ENCODE results near the gene IL1RAPL2.
"Not testable (repeated sequence)": the region's sequence is repeated elsewhere in the genome, so short reads cannot be mapped to it uniquely, and the experiment has no call there.

IL1RAPL2 gene

DNA sequence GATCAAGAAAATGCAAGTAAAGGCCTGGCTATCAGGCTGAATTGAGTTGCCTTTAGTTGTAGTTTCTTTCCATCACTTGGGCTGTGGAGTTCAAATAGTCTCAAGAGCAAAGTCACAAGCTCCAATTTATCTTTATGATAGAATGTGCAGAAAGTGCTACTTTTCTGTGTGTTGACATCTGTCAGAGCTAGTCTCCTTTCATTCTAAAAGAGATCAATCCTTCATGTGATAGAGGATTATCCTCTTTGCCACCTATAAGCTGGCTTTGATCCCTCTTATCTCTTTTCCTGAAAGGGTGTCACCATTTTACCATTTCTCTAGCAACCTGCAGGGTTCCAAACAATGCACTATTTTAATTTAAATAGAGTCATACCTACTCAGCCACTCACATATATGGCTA is 429.5 kb downstream of the IL1RAPL2 start:
- TF ChIP-seq, protein P1, sequence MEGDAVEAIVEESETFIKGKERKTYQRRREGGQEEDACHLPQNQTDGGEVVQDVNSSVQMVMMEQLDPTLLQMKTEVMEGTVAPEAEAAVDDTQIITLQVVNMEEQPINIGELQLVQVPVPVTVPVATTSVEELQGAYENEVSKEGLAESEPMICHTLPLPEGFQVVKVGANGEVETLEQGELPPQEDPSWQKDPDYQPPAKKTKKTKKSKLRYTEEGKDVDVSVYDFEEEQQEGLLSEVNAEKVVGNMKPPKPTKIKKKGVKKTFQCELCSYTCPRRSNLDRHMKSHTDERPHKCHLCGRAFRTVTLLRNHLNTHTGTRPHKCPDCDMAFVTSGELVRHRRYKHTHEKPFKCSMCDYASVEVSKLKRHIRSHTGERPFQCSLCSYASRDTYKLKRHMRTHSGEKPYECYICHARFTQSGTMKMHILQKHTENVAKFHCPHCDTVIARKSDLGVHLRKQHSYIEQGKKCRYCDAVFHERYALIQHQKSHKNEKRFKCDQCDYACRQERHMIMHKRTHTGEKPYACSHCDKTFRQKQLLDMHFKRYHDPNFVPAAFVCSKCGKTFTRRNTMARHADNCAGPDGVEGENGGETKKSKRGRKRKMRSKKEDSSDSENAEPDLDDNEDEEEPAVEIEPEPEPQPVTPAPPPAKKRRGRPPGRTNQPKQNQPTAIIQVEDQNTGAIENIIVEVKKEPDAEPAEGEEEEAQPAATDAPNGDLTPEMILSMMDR (IDR thresholded peaks at IDR 0.05; ENCODE audit: insufficient read depth, missing control alignments): no peak
- FAIRE-seq (no peak), DNase-seq (ENCODE audit: insufficient read length, low spot score) (no peak)

DNA sequence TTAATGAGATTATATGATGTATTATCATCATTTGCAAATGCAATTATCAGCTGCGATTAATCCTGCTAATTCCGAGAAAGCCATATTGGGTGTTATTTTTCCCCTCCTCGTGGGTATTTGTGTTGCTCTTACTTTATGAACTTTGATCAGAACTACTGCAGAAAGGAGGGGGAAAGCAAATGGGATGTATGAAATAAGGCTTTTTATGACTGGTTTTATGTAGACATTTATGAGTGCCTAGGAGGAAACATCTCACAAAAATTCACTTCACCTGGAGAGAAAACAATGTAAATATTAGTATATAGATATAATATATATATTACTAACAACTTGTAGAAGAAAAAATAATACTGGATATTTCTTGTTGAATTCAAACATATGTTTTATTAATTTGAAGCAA is 440.1 kb downstream of the IL1RAPL2 start:
- no peak for DNase-seq (ENCODE audit: insufficient read length, low spot score)
- FAIRE-seq: no peak
- TF ChIP-seq, protein P1 (IDR thresholded peaks at IDR 0.05; ENCODE audit: insufficient read depth, missing control alignments): no peak

DNA sequence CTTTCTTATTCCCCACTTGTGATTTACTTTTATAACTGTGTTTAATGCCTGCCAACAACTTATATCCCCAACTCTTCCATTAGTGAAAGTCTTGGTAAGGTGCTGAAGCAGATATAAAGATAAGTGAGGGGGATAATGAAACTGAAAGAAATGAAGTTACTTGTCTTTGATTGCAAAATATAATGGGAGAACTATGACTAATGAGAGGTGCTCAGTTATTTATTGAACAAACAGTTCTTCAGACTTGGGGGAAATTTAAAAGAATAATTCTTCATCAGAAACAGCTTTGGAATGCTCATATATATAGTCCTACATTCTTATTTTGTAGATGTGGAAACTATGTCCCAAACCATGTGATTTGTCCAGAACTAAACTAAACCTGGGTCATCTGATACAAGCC is 441.0 kb downstream of the IL1RAPL2 start:
- DNase-seq (ENCODE audit: insufficient read length, low spot score): no peak
- FAIRE-seq: no peak
- TF ChIP-seq, protein P1 (IDR thresholded peaks at IDR 0.05; ENCODE audit: insufficient read depth, missing control alignments): no peak

DNA sequence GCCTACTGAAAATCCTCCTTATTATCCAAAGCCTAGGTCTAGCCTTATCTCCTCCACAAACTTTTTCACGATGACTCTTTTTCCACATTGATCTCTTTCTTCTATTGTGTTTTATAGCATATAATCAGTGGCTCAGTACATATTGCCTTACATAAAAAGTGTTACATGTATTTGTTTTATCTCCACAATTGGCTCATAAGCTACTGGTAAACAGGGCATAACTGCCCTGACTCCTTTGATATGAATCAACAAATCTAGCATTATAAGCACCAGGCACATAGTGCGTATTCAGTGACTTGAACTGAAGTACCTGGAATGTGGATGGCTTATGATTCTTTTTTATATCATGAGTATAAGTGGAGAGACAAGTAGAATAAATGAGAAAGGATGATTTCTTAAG is 447.7 kb downstream of the IL1RAPL2 start:
- TF ChIP-seq, protein P1 (IDR thresholded peaks at IDR 0.05; ENCODE audit: insufficient read depth, missing control alignments): no peak
- FAIRE-seq: no peak
- DNase-seq (ENCODE audit: insufficient read length, low spot score): no peak

DNA sequence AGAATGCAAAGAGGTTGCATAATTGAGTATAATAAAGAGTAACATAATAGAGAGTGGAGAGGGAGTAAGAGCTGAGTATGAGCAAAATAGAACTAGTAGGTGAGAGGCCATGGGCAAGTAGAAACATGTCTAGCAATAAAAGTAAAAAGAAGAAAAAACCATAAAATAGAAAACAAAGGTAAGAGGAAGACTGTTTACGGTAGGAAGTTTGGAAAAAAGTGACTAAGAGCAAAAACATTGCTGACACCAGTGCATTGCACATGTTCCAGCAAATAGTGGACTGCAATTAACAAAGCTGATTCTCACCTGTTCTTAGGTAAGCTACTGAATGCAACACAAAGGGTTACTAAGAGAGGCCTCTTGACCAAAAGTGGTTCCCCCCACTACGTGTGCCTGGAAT is 451.6 kb downstream of the IL1RAPL2 start:
- DNase-seq (ENCODE audit: insufficient read length, low spot score) (no peak), FAIRE-seq (no peak)
- TF ChIP-seq, protein P1 (IDR thresholded peaks at IDR 0.05; ENCODE audit: insufficient read depth, missing control alignments): no peak

DNA sequence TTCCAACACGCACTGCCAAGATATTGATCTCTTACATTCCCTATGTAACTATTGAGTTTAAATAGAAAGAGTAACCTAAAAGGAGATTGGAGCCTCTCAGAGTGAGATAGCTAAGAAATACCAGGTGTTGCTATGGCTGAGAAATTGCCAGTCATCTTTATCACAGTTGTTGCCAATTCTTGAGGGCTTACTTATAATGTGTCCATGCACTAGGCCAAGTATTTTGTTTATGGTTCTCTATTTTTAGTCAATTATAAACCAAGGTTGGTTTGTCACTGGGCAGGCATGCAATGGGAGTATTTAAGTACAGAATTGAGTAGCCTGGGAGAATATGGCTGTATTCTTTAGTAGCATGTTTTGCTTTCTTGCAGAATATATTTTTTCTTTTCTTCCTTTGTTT is 452.9 kb downstream of the IL1RAPL2 start:
- TF ChIP-seq, protein P1 (IDR thresholded peaks at IDR 0.05; ENCODE audit: insufficient read depth, missing control alignments): no peak
- DNase-seq (ENCODE audit: insufficient read length, low spot score): no peak
- no peak for FAIRE-seq

DNA sequence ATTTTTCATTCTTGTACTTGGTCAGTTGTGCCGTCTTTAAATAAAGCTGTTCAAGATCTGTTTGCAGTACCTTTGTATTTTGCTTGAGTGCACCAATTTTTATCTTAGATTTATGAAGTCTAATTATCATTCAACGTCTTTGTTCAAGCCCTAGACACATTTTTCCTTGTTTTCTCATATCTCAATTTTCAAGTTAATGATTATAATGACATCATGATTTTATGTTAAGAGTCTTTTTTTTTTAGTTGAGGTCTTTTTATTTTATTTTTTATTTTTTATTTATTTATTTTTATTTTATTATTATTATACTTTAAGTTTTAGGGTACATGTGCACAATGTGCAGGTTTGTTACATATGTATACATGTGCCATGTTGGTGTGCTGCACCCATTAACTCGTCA is 463.0 kb downstream of the IL1RAPL2 start:
- DNase-seq (ENCODE audit: insufficient read length, low spot score); FAIRE-seq: not testable (repeated sequence)

DNA sequence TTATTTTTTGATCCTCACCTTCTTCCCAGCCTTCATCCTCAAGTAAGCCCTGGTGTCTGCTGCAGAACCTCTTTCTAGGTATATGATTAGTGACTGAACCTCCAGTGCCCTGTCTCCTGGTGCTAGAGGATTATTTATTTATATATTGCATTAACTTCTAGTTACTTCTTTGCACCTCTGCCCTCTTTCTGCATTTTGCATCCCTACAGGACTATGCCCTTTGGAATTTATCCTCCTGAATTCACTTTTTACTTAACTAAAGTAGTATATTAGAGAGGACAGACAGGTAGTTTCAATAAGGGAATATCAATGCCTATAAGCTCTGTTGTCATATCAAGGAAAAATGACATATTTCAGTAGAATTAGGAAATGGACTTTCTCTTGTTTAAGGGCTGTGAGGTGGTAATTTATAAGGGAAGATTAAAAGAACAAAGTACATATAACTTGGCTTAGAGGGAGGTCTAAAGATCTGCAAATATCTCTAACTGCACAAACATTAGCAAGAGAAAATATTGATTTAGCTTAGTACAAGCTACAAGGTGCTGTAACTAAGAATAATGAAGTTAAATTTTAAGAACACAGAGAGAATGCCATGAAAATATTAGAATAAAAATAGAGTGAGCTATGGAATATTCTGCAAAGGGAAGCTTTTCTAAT is 472.8 kb downstream of the IL1RAPL2 start:
- TF ChIP-seq, protein P1 (IDR thresholded peaks at IDR 0.05; ENCODE audit: insufficient read depth, missing control alignments): no peak
- DNase-seq (ENCODE audit: insufficient read length, low spot score) (no peak), FAIRE-seq (no peak)
